HG03097 (cell line): ENCODE results near the gene TRAF7.
"Not testable (repeated sequence)": the region's sequence is repeated elsewhere in the genome, so short reads cannot be mapped to it uniquely, and the experiment has no call there.

ENCODE experiments used
- ATAC-seq: cut with Tn5 transposase; IDR thresholded peaks from one replicate; pipeline ENCODE4 v1.9.1; 2021; ENCODE audit not compliant: unreplicated experiment, low FRiP score

The TRAF7 gene

DNA sequence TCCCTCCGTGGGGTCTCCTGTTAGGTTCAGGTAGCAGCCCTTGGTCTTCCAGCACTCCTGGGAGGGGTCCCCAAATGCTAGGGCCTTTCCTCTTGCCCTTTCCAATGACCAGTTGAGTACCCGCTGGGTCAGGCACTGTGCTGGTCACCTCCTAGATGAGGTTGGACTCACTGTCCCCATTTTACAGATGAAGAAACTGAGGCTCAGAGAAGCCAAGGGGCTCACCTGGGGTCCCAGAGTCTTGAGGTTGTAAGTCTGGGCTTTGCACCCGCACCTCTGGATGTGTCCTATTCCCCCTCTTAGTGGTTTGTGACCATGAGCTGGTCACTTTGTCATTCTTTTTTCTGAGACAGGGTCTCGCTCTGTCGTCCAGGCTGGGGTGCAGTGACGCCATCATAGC lies 42.2 kb downstream of the TRAF7 start:
- ATAC-seq = no peak

DNA sequence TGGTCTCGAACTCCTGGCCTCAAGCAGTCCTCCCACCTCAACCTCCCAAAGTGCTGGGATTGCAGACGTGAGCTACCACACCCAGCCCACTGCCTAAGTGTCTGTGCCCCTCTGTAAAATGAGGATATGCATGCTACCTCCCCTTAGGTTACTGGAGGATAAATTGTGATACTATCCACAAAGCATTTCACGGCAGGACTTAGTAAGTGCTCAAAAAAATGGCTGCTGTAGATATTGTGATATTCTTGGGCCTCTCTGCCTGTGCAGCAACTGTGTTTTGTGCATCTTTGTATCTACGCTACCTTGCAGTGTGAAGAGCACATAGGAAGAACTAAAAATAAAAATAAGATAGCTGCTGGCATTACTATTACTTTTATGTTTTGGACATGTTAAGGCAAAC lies 42.7 kb downstream of the TRAF7 start:
- ATAC-seq = no peak

DNA sequence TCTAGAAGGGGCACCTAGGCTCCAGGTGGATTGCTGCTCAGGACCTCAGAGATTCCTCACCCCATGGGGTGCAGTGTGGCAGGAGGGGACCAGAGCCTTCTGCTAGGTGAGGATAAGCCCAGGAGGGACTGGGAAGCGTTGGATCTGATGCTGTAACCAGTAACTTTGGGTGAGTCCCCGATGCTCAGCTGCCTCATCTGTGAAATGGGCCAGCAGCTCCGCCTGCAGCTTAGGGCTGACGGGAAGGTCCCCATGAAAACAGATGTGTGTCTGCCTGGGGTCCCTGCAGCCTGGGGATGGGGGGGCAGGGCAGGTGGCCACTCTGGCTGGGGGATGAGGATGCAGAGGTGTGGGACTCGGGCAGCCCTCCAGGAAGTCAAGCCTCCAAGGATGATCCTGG lies 43.5 kb downstream of the TRAF7 start:
- no peak for ATAC-seq

DNA sequence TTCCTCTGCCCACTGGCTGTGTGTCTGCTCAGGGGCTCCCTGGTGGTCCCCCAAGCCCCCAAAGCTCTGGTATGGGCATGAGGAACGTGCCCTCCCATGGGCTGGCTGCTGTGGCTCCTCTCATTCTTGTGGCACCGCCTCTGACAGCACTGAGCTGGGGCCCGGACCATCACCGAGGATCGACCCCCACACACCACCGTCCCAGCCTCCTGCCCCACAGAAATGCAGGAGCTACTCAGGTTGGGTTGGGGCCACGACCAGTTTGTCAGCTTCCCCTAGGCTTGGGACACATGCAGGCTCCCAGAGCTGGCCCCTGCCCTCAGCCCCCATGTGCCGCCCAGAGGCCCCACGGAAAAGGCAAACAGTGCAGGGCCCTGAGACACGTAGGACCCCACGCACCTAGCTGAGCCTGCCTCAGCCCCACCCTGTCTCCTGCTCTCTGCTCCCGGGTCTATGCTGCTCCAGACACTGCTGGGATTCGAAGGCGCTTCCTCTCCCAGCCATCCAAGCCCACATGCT lies 44.1 kb downstream of the TRAF7 start:
- no peak for ATAC-seq

DNA sequence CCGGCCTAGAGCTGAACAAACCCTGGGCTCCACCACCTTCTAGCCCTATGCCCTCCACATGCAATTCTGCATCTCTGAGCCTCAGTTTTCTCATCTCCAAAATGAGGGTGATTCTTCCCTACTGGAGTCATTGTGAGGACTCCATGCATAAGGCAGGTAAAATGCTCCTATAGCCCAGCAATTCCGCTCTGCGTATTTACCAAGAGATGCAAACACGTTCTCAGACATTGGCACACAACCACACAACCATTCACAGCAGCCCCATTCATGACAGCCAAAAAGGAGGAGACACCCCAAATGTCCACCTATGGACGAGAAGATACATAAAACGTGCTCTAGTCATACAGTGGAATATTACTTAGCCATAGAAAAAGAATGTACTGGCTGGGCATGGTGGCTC lies 44.7 kb downstream of the TRAF7 start:
- ATAC-seq = no peak

DNA sequence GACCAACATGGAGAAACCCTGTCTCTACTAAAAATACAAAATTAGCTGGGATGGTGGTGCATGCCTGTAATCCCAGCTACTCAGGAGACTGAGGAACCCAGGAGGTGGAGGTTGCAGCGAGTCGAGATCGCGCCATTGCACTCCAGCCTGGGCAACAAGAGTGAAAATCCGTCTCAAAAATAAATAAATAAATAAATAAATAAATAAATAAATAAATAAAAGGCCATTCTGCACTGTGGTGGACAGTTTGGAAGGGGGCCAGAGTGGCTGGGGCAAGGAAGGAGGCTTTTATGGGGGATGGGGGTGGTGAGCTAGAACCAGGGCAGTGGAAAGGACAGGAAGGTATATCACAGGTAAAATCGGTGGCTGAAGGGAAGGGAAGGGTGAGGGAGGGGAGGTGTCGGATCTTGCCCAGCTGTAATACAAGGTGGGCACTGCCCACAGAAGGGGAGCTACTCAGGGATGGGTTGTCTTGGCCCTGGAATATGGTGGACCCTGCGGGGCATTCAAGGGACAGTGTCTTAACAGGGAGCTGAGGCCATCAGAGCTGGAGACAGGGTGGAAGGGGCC lies 47.6 kb downstream of the TRAF7 start:
- not testable (repeated sequence) for ATAC-seq

DNA sequence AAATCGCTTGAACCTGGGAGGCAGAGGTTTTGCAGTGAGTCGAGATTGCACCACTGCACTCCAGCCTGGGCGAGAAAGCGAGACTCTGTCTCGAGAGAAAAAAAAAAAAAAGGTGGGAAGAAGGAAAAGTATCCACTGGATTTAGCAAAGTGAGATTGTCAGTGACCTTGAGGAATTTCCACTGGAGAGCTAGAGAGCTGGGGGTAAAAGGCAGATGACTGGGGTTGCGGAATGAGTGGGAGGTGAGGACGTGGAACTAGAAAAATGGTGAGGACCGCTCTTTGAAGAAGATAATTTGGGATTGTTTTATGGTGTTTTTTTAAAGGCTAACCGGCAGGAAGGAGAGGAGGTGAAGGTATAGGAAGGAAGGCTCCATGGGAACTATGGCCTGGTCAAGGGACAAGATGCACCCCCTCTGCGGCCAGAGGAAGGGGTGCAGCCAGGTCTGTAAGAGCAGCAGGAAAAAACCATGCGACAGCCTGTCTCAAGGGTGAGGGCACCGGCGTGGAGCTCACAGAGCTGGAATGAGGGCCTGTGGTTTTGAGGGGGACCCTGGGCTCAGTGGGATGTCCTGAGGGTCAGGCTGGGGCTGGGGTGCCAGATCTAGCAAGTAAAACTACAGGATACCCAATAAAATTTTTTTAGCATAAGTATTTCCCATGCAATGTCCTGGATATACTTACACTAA lies 49.0 kb downstream of the TRAF7 start:
- ATAC-seq = no peak

DNA sequence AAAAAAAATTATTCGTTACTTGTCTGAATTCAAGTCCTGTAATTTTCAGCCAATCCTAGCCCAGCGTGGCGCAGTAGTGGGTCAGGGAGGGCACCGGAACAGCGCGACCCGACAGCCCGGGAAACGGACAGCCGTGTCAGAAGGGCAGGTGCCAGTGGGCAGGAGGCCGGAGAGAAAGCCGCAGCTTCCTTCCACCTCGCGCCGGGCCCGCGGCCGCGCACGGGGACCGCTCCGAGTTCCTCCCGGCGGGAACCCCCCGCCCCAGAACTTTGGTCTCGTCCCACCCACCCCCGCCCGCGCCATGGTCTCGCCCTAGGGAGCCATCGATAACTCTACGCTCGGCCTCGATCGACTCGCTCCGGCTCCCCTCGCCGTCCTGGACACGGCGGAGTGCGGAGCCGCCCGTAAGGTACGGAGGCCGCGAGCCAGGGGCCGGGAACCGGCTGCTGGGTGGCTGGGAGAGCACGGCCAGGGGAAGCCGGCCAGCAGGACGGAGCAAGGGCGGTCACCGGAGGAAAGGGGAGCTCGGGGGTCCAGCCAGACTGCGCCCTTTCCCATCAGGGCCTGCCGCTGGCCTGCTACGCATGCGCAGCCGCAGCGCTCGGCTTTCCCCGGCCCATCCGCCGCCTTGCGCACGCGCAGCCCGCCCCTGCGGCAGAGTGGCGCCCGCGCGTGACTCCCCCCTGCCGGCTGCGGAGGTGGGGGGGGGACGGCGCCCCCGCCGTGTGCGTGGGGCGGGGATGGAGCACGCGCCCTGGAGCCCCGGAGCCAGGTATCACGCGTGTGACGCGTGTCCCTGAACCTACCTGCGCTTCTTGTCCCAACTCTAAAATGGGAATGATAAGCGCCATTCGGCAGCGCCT lies 49.8 kb downstream of the TRAF7 start, which contains the start of gene MLST8:
Gene MLST8, plus strand, starts transcription at position 351 of the 863 bp plus-strand sequence. CDS start 632 bp downstream, outside the sequence.
- peak; percentile 62 for ATAC-seq

DNA sequence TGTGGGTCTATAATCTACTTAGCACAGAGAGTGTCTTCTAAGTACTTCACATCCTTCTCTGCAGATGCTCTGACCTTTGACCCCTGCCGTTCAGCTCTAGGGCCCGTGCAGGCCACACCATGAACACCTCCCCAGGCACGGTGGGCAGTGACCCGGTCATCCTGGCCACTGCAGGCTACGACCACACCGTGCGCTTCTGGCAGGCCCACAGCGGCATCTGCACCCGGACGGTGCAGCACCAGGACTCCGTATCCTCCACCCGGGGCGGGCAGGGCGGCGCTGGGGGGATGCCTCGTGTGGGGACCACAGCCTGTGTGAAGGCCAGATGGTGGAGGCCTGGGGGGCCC lies 50.4 kb downstream of the TRAF7 start:
- ATAC-seq = peak; percentile 1

DNA sequence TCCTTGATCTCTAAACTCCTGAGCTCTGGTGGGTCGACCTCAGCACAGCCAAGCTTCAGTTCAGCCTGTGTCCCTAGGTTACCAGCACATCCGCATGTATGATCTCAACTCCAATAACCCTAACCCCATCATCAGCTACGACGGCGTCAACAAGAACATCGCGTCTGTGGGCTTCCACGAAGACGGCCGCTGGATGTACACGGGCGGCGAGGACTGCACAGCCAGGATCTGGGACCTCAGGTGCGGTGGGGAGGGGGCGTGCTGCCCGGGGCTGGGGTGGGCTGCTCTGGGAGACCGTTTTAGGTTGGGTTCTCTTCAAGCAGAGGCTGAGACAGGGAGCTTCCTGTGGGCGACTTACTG lies 50.8 kb downstream of the TRAF7 start:
- ATAC-seq = no peak

DNA sequence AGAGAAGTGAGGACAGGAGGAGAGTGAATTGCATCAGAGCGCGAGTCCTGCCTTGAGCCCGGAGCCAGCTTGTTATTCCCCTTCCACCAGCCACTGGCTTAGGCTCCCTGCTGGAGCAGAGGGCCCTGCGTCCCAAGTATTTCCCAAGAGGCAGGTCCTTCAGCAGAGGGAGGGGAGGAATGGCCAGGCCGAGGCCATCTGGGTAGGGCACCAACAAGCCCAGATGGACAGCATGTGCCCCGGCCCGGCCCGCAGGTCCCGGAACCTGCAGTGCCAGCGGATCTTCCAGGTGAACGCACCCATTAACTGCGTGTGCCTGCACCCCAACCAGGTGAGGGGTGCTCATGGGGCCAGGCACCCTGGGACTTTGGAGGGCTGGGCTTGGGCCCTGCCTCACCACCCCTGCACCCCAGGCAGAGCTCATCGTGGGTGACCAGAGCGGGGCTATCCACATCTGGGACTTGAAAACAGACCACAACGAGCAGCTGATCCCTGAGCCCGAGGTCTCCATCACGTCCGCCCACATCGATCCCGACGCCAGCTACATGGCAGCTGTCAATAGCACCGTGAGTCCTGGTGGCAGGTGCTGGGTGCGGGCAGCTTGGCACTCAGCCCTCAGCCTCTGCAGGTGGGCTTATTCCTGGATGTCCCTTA lies 51.3 kb downstream of the TRAF7 start:
- no peak for ATAC-seq

DNA sequence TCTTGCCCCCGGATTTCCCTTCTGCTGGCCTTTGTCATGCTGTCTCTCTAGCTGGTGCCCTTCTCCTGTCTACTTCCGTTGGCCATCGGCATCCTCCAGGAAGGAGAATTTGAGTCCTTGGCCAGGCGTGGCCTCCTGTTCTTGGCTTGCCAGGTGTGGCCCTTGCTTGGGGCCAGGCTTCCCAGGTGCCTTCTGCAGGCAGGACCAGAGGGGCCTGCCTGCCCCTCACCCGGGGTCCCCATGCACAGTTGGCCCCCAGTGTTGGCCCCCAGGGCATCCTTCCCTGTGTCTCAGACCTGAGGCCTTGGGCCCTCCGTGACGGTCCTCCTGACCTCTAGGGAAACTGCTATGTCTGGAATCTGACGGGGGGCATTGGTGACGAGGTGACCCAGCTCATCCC lies 52.3 kb downstream of the TRAF7 start:
- no peak for ATAC-seq

DNA sequence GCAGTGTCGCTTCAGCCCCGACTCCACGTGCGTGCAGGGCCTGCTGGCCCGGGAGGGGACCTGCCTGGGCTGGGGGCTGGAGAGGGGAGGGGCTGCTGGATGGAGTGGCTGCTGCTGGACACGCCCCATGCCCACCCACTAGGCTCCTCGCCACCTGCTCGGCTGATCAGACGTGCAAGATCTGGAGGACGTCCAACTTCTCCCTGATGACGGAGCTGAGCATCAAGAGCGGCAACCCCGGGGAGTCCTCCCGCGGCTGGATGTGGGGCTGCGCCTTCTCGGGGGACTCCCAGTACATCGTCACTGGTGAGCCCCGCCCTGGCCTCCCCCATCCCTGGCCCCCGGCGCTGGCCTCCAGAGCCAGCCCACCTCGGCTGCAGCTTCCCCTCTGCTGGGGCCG lies 52.7 kb downstream of the TRAF7 start:
- ATAC-seq = no peak

DNA sequence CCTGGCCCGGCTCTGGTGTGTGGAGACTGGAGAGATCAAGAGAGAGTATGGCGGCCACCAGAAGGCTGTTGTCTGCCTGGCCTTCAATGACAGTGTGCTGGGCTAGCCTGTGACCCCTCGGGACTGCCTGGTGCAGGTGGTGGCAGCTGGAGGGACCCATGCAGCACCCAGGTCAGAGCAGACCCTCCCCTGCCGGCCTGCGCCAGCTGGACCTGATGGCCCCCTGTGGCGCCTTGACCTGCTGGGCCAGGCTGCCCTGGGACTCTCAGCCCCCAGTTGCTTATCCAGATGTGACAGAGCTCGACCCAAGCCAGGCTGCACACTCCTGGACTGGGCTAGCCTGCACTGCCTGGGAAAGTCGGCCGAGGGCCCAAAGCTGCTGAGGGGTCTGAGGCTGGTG lies 53.2 kb downstream of the TRAF7 start:
- ATAC-seq = no peak

DNA sequence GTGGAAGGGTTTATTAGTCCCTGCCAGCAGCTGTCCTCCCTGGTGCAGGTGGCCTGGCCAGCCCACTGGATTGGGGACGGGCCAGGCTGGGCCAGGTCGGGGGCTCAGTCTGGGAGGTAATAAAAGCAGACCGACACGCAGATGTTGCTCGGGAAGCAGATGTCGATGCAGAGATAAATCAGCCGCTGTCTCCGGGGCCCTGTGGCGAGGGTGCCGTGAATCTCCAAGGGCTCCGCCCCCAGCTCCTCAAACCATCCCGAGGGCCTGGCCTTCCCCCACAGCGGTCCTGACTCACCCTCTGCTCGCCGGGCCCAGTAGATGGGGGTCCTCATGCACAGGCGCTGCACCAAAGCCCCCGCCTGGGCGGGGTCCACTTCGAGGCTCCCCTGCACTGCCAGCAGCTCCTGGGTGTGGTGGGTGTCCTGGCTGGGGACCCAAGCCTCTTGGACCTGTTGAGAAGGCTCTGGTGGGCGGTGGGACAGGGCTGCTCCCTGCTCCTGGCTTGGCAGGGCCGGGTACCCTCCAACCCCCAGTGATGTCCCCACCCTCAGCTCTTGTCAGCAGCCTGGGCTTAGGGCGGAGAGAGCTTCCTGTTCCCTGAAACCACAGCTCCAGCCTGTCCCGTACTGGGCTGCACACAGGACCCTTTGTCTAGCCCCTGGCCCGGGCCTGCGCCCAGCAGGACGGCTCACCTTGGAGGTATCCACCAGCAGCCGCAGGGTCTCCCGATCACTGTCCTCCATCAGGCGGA lies 53.9 kb downstream of the TRAF7 start:
- no peak for ATAC-seq

DNA sequence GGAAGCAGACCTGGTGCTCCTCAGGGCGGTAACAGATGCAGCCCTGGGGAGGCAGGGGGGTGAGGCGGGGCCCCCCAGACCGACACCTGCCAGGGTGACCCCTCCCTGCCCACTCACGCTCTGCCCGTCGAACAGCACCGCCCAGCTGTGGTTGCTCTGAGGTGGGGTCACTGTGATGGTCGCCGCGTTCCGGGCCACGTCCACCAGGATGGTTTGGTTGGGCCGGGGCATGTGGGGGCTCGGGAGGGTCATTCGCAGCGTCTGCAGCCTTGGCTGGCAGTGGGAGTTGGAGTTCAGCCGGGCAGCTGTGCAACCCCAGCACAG lies 54.4 kb downstream of the TRAF7 start:
- ATAC-seq = no peak

DNA sequence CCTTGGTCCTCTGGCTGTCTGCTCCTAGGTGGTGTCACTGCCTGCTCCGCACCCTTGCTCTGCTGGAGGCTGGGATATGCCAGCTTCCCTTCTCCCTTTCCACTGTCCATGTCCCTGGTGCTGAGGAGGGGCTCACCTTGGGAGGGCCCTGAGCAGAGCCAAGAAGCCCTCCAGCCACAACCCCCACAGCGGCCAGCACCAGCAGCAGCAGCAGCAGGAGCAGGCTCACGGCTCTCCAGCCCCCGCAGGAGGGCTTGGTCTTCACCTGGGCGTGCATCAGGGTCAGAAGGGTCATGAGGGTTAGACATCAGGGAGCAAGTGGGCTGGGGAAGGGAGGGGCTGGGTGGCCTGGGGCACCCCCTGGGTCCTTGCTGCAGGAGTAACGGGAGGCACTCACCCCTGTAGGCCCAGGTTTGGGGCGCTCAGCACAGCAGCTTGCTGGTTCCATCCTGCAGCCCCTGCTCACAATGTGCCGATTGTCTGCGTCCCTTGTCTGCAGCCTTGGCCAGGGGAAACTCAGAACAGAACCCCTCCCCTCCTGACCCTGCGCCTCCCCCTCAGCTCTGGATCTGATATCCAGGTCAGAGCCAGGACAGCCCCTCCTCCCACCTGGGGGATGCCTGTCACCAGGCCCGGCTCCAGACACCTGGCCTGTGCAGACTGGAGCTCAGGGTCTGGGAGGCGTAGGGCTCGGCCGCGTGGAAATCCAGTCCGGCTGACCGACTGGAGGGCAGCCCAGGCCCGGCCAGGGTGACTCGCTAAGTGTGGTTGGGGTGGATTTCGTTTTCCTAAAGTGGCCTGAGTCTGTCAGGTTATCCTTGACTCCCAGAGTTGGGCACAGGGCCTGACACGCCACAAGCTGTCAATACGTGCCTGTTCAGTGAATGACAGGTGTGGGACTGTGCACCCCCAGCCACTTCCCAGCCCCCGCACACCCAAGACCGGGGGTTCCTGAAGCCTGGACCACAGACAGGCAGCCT lies 55.1 kb downstream of the TRAF7 start, which contains the start of gene BRICD5:
Gene BRICD5, minus strand, starts transcription at position 478 of the 980 bp plus-strand sequence. Its CDS starts 30 bp downstream, at position 448.
- no peak for ATAC-seq

DNA sequence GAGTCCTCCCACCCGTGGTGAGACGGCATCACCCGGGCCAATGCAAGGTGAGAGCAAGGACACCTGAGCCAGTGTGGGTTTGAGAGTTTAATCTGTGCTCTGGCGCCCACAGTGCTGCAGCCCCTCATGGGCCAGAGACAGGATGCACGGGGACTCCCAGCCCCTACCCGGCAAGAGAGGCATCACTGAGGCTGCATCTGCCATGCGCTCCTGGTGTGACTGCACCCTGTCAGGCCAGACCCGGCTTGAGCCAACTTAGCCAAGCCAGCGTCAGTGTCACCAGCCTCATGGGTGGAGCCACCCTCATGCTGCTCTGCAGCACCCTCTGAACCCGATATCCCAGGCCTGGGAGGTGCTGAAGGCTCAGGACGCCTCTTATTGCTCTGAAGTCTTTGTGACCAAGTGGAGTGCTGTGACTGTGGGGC lies 56.4 kb downstream of the TRAF7 start:
- ATAC-seq = no peak
